Right lobe of liver (tissue), 6 donors: ENCODE data around the gene NLRP6. TPM values are rescaled to one million over a fixed set of nuclear protein-coding genes. Genes with fewer than 3 reads are reported as not detected.

Experiments
- ATAC-seq, 4 donors: fragments of 200-7000 bp; cut with Tn5 transposase; one replicate each; pipeline ENCODE4 v1.9.1; 2020; ENCODE audit warnings: mild to moderate bottlenecking in 4 of 4, moderate library complexity in 4 of 4
- DNase-seq, 3 donors: peaks; one replicate each; pipeline ENCODE4 v3.0.0-alpha.2; 2020
- H3K27ac ChIP-seq, 3 donors: fragments of 200-600 bp; one replicate each; pipeline ENCODE4 v1.8.0; 2022
- H3K27me3 ChIP-seq, 2 donors: fragments of 200-600 bp; one replicate each; pipeline ENCODE4 v1.8.0; 2022
- H3K36me3 ChIP-seq, 4 donors: fragments of 200-600 bp; sonication (generic) in 1 of 4; one replicate each; pipeline versions ENCODE4 v1.5.1 to v1.8.0; 2017 to 2022; ENCODE audit warnings: control low read depth in 1 of 4
- H3K4me1 ChIP-seq, 4 donors: fragments of 200-600 bp; sonication (generic) in 1 of 4; one replicate each; pipeline versions ENCODE4 v1.5.1 to v1.8.0; 2017 to 2022; ENCODE audit warnings: control low read depth in 1 of 4
- H3K4me3 ChIP-seq, 3 donors: fragments of 200-600 bp; one replicate each; pipeline ENCODE4 v1.8.0; 2022
- H3K9me3 ChIP-seq, 4 donors: fragments of 200-600 bp; sonication (generic) in 1 of 4; one replicate each; pipeline versions ENCODE4 v1.5.1 to v1.8.0; 2017 to 2022; ENCODE audit warnings: control low read depth in 1 of 4
- CTCF ChIP-seq, 4 donors: fragments of 200-600 bp in 3 of 4; fragments of 450-650 bp in 1 of 4; IDR thresholded peaks; one replicate each; pipeline versions ENCODE4 v1.5.1 to v1.8.0; 2016 to 2022; ENCODE audit warnings: antibody characterized with exemption in 4 of 4, mild to moderate bottlenecking in 2 of 4
- POLR2A ChIP-seq: fragments of 450-650 bp; IDR thresholded peaks from one replicate; pipeline ENCODE4 v1.6.1; 2017; ENCODE audit warnings: antibody characterized with exemption, mild to moderate bottlenecking
- WGBS: methylation state at CpG from one replicate; pipeline ENCODE4 v1.1.6; 2018; ENCODE audit warnings: low coverage, low lambda C conversion rate; ENCODE audit not compliant: insufficient coverage; ENCODE audit errors: missing lambda C conversion rate; 5-methylcytosine and 5-hydroxymethylcytosine counted together
- intact Hi-C, 2 donors: fragments of 100-400 bp; cut with DNase I; formaldehyde crosslinking; loops; one replicate each; pipeline versions ENCODE4 v1.11.2 to v1.14.1; 2022
- total RNA-seq, 6 experiments: library from RNA; depleted of rRNA in 2 of 6; stranded (reverse); fragments of >200 nt in 2 of 6; fragmentation: NEBNext Ultra II Directional in 3 of 6; extraction: Animal tissue kit (Norgen Biotek cat#: 25700) in 3 of 6; gene quantifications; one replicate each; pipeline versions ENCODE4 v1.1.0 to v1.2.4, GENCODE V29; 2016 to 2023
- donor health status: DM: no; HTN: yes; CAD: no.
- donor health status: DM: no; HTN: no; CAD: no.
- donor health status: DM: no; HTN: no; CAD: no.
- donor health status: DM: no; HTN: yes; CAD: no.
- donor health status: DM: no; HTN: yes; CAD: no.

NLRP6 gene
- total RNA-seq, 6 experiments from 2014 or later: 0.22 to 6.2 (median 1.6) TPM

GRCh38 chr11:257766-258493, 20.3 kb upstream of the NLRP6 start:
- intact Hi-C loops: loop anchor here in 1 of 2 donors (10.0 kb wide), 1 partner anchor 107 kb away; the partner anchor contains the start of gene B4GALNT4

GRCh38 chr11:259413-259812, 18.8 kb upstream of the NLRP6 start:
- 28% methylated on average over 2 of the region's 10 CpGs for WGBS
- no peaks in the 10 kb centered on the region for H3K36me3 ChIP-seq
- no peaks in the 10 kb centered on the region for H3K4me1 ChIP-seq
- H3K27ac ChIP-seq: no peak overlapping the region
- H3K9me3 ChIP-seq: no peaks in the 10 kb centered on the region
- H3K4me3 ChIP-seq: no peak overlapping the region
- H3K27me3 ChIP-seq: no peaks in the 10 kb centered on the region
- intact Hi-C loops: loop anchor here in 1 of 2 donors (10.0 kb wide), 1 partner anchor 105 kb away; the partner anchor contains the start of gene B4GALNT4
- DNase-seq (no peak), ATAC-seq (no peak)
- TF ChIP-seq POLR2A (no peak), CTCF (IDR thresholded peaks at IDR 0.05) (no peak)

More at GRCh38 chr11:257766-258493, 20.3 kb upstream of the NLRP6 start:
- Histone ChIP-seq H3K4me1 (no peaks in the 10 kb centered on the region), H3K36me3 (peaks cover 0 to 4% (median 0%) of the 10 kb centered on the region in 4 donors), H3K27me3 (no peaks in the 10 kb centered on the region), H3K9me3 (no peaks in the 10 kb centered on the region), H3K27ac (no peak overlapping the region), H3K4me3 (no peak overlapping the region)
- DNase-seq: no peak
- WGBS: 47% methylated on average over 10 of the region's 15 CpGs
- ATAC-seq: peak in 2 of 4 donors; percentile 32 to 35
- TF ChIP-seq POLR2A (no peak), CTCF (IDR thresholded peaks at IDR 0.05) (peak in 2 of 4 donors; percentile 7 to 21)

GRCh38 chr11:261624-262023, 16.6 kb upstream of the NLRP6 start:
- TF ChIP-seq CTCF (IDR thresholded peaks at IDR 0.05) (no peak), POLR2A (no peak)
- H3K9me3 ChIP-seq: peaks cover 0 to 4% (median 0%) of the 10 kb centered on the region in 4 donors

GRCh38 chr11:266676-267439, 11.3 kb upstream of the NLRP6 start:
- no peak overlapping the region for H3K27ac ChIP-seq
- TF ChIP-seq CTCF (IDR thresholded peaks at IDR 0.05): no peak
- TF ChIP-seq POLR2A: no peak
- intact Hi-C loops: no loop called here
- DNase-seq: peak in 1 of 3 donors; percentile 20
- H3K27me3 ChIP-seq: no peaks in the 10 kb centered on the region
- H3K4me3 ChIP-seq: no peak overlapping the region
- no peaks in the 10 kb centered on the region for H3K36me3 ChIP-seq
- no peak for ATAC-seq
- 69% methylated on average over 9 of the region's 13 CpGs for WGBS
- H3K4me1 ChIP-seq: no peaks in the 10 kb centered on the region
- peaks cover 0 to 4% (median 0%) of the 10 kb centered on the region in 4 donors for H3K9me3 ChIP-seq

More at GRCh38 chr11:261624-262023, 16.6 kb upstream of the NLRP6 start:
- no peak for ATAC-seq
- Histone ChIP-seq H3K4me3 (no peak overlapping the region), H3K27me3 (no peaks in the 10 kb centered on the region), H3K36me3 (no peaks in the 10 kb centered on the region), H3K4me1 (no peaks in the 10 kb centered on the region), H3K27ac (no peak overlapping the region)
- DNase-seq: no peak
- 81% methylated on average over 4 of the region's 4 CpGs for WGBS
- intact Hi-C loops: no loop called here
